ENCODE measurements around the gene UBE2K.
"Not testable (repeated sequence)": the region's sequence is repeated elsewhere in the genome, so short reads cannot be mapped to it uniquely, and the experiment has no call there.

DNA sequence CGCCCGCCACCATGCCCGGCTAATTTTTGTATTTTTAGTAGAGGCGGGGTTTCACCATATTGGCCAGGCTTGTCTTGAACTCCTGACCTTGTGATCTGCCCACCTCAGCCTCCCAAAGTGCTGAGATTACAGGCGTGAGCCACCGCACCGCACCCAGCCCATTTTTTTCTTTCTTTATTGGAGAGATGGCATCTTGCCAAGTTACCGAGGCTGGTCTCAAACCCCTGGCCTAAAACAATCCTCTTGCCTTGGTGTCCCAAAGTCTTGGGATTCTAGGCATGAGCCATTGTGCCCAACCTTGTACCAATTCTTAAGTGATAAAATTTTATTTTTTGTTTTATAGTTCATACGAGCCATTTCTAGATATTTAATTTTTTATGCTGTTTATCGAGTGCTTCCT is 41.7 kb downstream of the UBE2K start:
- TF ChIP-seq, protein P1, sequence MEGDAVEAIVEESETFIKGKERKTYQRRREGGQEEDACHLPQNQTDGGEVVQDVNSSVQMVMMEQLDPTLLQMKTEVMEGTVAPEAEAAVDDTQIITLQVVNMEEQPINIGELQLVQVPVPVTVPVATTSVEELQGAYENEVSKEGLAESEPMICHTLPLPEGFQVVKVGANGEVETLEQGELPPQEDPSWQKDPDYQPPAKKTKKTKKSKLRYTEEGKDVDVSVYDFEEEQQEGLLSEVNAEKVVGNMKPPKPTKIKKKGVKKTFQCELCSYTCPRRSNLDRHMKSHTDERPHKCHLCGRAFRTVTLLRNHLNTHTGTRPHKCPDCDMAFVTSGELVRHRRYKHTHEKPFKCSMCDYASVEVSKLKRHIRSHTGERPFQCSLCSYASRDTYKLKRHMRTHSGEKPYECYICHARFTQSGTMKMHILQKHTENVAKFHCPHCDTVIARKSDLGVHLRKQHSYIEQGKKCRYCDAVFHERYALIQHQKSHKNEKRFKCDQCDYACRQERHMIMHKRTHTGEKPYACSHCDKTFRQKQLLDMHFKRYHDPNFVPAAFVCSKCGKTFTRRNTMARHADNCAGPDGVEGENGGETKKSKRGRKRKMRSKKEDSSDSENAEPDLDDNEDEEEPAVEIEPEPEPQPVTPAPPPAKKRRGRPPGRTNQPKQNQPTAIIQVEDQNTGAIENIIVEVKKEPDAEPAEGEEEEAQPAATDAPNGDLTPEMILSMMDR (IDR thresholded peaks at IDR 0.05) = not testable (repeated sequence)
- TF ChIP-seq POLR2AphosphoS5 (IDR thresholded peaks at IDR 0.05) = not testable (repeated sequence)

Measured in esophagus muscularis mucosa (tissue), 3 donors.